ELR (cell line): Measurements from ENCODE around the gene ICAM2.

Experiments used
- DNase-seq: peaks from one replicate; pipeline ENCODE4 v3.0.0-alpha.2; 2015; ENCODE audit warnings: low read depth

Gene ICAM2

DNA sequence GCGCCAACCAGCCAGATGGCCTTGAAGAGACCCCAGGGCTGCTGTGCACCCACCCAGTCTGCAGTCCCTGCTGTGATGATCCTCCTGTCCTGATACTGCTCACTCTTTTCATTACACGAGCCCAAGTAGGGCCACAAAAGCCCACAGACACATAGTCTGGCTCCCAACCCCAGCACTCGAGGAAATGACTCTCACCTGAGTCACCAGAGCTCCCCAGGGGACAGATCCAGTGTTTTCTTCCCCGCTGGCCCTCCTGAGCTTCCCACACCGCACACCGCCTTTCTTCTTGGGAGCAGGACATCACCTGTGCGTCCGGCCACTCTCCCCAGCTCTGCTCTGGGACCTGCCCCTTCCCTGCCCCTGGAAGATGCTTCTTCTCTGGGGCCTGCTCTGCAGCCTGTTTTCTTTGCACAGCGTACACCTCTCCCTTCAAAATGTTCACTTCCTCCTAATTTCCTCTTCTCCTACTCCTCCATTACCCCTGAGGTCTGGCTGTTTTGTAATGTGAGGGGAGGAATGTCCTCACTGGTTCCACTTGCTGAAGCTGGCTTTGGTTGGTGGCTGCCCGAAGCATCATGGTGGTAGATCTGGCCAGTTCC, 45.7 kb downstream of the ICAM2 start:
- peak; percentile 89 for DNase-seq

DNA sequence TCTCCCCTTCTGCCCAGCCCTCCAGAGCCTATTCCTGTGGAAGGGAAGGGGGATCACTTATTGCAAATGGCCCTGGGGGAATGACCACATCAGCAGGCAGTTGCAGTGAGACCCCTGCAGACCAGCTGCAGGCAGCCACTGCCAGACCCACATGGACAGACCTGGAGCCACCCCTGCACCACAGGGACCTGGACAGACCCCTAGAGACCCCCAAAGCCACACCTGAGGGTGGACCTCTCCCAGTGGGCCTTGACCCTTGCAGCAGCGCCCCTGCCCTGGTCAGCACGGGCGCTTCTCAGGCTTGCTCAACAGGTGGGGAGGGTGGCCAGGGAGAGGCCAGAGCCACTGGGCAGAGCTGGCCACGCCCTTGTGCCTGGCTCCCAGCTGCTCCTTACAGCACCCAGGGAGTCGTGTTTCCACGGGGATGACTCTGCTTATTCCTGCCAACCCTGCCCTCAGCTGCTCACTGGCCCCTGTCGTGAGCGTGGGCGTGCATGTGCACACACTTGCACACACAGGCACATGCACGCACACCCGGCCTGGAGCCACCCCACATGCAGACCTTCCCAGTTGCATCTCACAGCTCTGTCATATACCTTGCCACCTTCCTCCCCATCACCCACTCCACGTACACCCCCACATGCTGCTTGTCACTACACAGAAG, 46.4 kb downstream of the ICAM2 start:
- DNase-seq, result peak; percentile 42

- no peak for DNase-seq
Observed at GRCh38 chr17:63973247-63973646, 47.2 kb downstream of the ICAM2 start.

- DNase-seq, result no peak
Observed at GRCh38 chr17:63972796-63973195, 47.6 kb downstream of the ICAM2 start, which contains the start of gene SCN4A. SCN4A (minus strand) TSS chr17:63972918; CDS start chr17:63972841, 77 bp downstream.

GRCh38 chr17:63969278-63969677, 51.2 kb downstream of the ICAM2 start:
- DNase-seq, result no peak

DNA sequence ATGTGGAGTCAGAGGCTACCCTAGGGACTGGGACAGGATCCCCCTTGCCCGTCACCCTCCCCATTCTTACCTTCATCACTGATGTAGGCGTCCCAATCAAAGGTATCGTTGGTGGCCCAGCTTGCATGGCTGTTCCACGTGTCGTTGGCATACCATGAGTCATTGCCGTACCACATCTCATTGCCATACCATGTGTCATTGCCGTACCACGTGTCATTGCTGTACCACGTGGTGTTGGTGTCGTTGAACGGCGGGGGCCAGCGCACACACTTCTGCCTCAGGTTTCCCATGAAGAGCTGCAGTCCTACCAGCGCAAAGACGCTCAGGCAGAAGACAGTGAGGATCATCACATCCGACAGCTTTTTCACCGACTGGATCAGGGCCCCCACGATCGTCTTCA, 52.5 kb downstream of the ICAM2 start:
- DNase-seq, result peak; percentile 33

GRCh38 chr17:63966646-63967264, 53.7 kb downstream of the ICAM2 start:
- no peak for DNase-seq

- DNase-seq, result no peak
Observed at GRCh38 chr17:63963123-63963522, 57.3 kb downstream of the ICAM2 start.

GRCh38 chr17:63962298-63962744, 58.1 kb downstream of the ICAM2 start:
- DNase-seq, result no peak

DNA sequence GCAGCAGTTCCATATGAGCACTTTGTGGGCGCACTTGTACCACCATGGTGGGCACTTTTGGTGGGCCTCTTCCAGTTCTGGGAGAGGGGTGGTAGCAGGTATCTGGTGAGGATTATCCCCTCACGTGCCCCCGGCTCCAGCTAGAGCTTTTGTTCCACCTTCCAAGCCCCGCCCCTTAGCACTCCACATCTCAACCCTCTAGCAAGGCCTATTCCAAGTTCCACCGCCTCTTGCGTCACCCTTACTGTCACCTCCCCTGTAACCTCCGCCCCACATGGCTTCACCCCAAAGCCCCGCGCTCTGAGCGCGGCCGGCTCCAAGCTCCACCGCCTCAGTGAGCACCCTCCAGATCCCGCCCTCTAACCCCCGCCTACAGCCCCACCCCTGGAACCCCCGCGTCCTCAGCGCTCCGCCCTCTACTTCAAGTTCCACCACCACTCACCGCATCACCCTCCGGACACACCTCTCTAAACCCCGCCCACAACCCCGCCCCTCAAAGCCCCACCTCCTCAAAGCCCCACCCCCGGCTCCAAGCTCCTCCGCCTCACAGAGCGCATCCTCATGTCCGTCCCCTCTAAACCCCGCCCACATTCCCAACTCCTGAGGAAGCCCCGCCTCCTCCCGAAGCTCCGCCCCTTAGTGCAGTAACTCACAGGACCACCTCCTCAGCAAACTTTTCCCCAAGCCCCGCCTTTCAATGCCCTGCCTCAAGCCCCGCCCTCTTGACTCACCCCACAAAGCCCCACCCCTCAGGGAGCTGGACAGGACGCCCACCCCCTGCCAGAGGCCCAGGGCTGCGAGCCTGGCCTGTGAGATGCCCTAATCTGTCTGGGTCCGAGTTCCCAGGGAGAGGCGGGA, 58.8 kb downstream of the ICAM2 start:
- DNase-seq, result peak; percentile 74

- no peak for DNase-seq
Observed at GRCh38 chr17:63960430-63960829, 60.0 kb downstream of the ICAM2 start.

- DNase-seq, result no peak
Observed at GRCh38 chr17:63960006-63960405, 60.4 kb downstream of the ICAM2 start.

DNA sequence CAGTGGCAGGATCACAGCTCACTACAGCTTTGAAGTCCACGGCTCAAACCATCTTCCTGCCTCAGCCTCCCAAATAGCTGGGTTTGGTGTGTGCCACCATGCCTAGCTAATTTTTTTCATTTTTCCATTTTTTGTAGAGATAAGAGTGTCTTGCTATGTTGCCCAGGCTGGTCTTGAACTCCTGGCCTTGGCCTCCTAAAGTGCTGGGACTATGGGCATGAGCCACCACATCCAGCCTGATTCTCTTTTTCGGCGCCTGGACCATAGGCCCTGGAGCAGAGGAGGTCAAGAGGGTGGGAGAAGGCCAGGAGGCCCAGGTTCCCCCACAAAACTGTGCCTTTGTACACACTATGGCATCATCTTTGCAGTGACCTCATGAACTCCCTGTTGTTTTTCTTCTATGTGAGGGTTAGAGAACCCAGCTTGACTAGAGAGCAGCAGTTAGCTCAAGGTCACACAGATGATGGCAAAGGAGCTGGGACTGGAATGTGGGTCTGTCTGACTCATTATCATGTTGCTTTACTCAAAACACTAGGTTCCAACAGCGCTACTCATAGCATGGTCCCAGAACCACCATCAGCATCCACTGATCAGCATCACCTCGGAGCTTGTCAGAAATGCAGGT, 64.0 kb downstream of the ICAM2 start:
- peak; percentile 73 for DNase-seq

GRCh38 chr17:63955791-63956190, 64.6 kb downstream of the ICAM2 start:
- DNase-seq, result no peak

DNA sequence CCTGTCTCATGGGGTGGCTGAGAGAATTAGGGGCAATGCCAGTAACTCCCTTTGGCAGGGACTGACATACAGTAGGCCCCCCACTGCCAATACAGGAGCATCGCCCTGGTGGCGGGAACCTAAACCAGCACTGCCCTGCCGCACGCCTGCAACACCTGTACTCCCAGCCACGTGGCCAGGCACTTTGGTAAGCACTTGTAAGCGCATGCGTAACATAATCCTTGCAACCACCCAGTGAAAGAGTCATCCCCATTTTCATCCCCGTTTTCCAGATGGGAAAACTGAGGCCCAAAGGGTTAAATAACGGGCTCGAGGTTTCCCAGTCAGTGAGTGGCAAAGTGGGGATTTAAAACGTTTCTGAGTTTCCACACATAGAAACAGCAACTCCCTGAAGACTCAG, 65.2 kb downstream of the ICAM2 start:
- no peak for DNase-seq

DNA sequence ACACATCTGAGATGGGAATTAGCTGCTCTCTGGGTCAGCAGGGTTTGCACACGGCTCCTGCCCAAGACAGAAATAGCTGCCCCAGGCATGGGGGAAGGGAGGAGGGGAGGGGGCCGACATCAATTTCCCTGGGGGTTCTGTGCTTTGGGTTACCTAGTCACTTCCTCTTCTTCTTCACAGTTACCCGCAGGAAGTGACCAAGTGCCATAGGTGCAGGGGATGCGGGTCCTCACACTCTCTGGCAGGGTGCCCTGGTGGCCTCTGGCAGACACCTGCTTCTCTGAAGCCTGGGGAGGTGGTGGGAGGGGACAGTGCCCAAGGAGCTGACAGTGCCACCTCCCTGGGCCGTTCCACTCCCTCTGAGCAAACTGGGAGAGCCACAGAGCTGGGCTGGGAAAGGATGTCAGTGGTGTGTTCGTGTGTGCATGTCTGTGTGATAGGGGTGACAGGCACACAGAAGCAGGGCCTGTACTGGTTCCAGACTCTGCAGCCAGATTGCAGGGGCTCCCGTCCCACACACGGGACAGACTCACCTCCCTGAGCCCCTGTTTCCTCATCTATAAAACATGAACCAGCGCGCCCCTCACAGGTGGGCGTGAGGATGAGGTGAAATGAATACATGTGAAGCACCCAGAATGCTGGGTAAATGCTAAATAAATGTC, 65.9 kb downstream of the ICAM2 start:
- no peak for DNase-seq
